NT2/D1 (cell line): ENCODE results near the gene PDE7B.

ENCODE experiments used
- SUZ12 ChIP-seq: IDR thresholded peaks from 2 replicates; pipeline ENCODE4 v1.6.1; 2011; ENCODE audit not compliant: insufficient read length, insufficient read depth; ENCODE audit errors: extremely low read depth
- YY1 ChIP-seq: IDR thresholded peaks from 2 replicates; pipeline ENCODE4 v1.6.1; 2011; ENCODE audit not compliant: insufficient read length, insufficient read depth
- ZNF274 ChIP-seq: IDR thresholded peaks from 2 replicates; pipeline ENCODE4 v1.6.1; 2011; ENCODE audit warnings: mild to moderate bottlenecking, low read depth, low read length

DNA sequence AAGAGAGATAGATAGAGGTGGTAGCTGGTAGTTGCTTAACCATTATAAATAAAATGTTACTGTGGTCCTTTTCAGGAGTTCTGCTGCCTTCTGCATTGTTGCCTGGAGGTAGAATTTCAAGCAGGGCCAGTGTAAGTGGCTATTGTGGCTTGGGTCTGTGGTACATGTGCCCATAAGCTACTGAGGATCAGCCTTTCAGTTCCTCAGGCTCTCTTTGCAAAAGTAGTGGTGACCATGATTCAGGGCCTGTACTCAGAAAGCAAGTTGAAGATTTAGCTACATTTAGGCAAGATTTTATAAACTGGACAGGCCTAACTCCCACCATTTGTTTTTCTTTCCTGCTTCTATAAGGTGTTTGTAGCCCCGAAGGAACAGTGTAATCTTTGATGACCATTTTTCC, 199.0 kb downstream of the PDE7B start:
- TF ChIP-seq SUZ12 (no peak), YY1 (no peak), ZNF274 (no peak)
